ENCODE data around the gene RANBP17.

The RANBP17 gene

GRCh38 chr5:171149333-171149732, 287.5 kb downstream of the RANBP17 start:
- Histone ChIP-seq H3K9ac (no peak overlapping the region), H3K4me2 (no peak overlapping the region), H3K9me3 (replicated peaks in 1 of 11) (no peaks in the 10 kb centered on the region), H3K36me3 (no peaks in the 10 kb centered on the region), H3K27me3 (no peaks in the 10 kb centered on the region), H4K20me1 (no peaks in the 10 kb centered on the region), H3K4me3 (no peak overlapping the region), H3K27ac (no peak overlapping the region), H3K4me1 (peaks cover 0 to 4% (median 2%) of the 10 kb centered on the region in 10 experiments; a peak in 7 of 20 replicates)
- TF ChIP-seq Cebpa-rat (IDR thresholded peaks at IDR 0.05) = no peak

GRCh38 chr5:171149772-171150171, 288.0 kb downstream of the RANBP17 start:
- H3K9me3 ChIP-seq (replicated peaks in 1 of 11) = no peaks in the 10 kb centered on the region
- TF ChIP-seq Cebpa-rat (IDR thresholded peaks at IDR 0.05) = no peak
- no peak overlapping the region for H3K9ac ChIP-seq
- no peaks in the 10 kb centered on the region for H4K20me1 ChIP-seq
- H3K4me3 ChIP-seq = no peak overlapping the region
- H3K4me1 ChIP-seq = peaks cover 0 to 8% (median 5%) of the 10 kb centered on the region in 10 experiments; a peak in 8 of 20 replicates
- no peak overlapping the region for H3K27ac ChIP-seq
- no peaks in the 10 kb centered on the region for H3K27me3 ChIP-seq
- no peaks in the 10 kb centered on the region for H3K36me3 ChIP-seq
- no peak overlapping the region for H3K4me2 ChIP-seq

- no peaks in the 10 kb centered on the region for H3K27me3 ChIP-seq
- no peak overlapping the region for H3K27ac ChIP-seq
- no peaks in the 10 kb centered on the region for H3K36me3 ChIP-seq
- no peaks in the 10 kb centered on the region for H4K20me1 ChIP-seq
- H3K9ac ChIP-seq = no peak overlapping the region
- peaks cover 0 to 8% (median 5%) of the 10 kb centered on the region in 10 experiments; a peak in 8 of 20 replicates for H3K4me1 ChIP-seq
- no peak overlapping the region for H3K4me3 ChIP-seq
- no peaks in the 10 kb centered on the region for H3K9me3 ChIP-seq (replicated peaks in 1 of 11)
- no peak overlapping the region for H3K4me2 ChIP-seq
- no peak for TF ChIP-seq Cebpa-rat (IDR thresholded peaks at IDR 0.05)
Observed at GRCh38 chr5:171152382-171152781, 290.6 kb downstream of the RANBP17 start.

GRCh38 chr5:171155621-171156020, 293.8 kb downstream of the RANBP17 start:
- TF ChIP-seq Cebpa-rat (IDR thresholded peaks at IDR 0.05) = no peak
- Histone ChIP-seq H3K27me3 (no peaks in the 10 kb centered on the region), H3K4me2 (no peak overlapping the region), H3K4me1 (peaks cover 0 to 8% (median 5%) of the 10 kb centered on the region in 10 experiments; a peak in 8 of 20 replicates), H4K20me1 (no peaks in the 10 kb centered on the region), H3K27ac (no peak overlapping the region), H3K9me3 (replicated peaks in 1 of 11) (no peaks in the 10 kb centered on the region), H3K9ac (no peak overlapping the region), H3K36me3 (no peaks in the 10 kb centered on the region), H3K4me3 (no peak overlapping the region)

- Histone ChIP-seq H3K4me2 (no peak overlapping the region), H3K36me3 (no peaks in the 10 kb centered on the region)
Observed at GRCh38 chr5:171157276-171157675, 295.5 kb downstream of the RANBP17 start.

GRCh38 chr5:171157775-171158174, 296.0 kb downstream of the RANBP17 start:
- Histone ChIP-seq H3K27me3 (no peaks in the 10 kb centered on the region), H3K4me3 (no peak overlapping the region), H3K4me2 (no peak overlapping the region)

More at GRCh38 chr5:171157276-171157675, 295.5 kb downstream of the RANBP17 start:
- no peaks in the 10 kb centered on the region for H4K20me1 ChIP-seq
- no peak overlapping the region for H3K9ac ChIP-seq
- peaks cover 0 to 8% (median 5%) of the 10 kb centered on the region in 10 experiments; a peak in 8 of 20 replicates for H3K4me1 ChIP-seq
- TF ChIP-seq Cebpa-rat (IDR thresholded peaks at IDR 0.05) = no peak
- no peak overlapping the region for H3K4me3 ChIP-seq
- H3K27ac ChIP-seq = no peak overlapping the region
- H3K27me3 ChIP-seq = no peaks in the 10 kb centered on the region
- H3K9me3 ChIP-seq (replicated peaks in 1 of 11) = no peaks in the 10 kb centered on the region

GRCh38 chr5:171158581-171158980, 296.8 kb downstream of the RANBP17 start:
- Histone ChIP-seq H4K20me1 (no peaks in the 10 kb centered on the region), H3K4me1 (peaks cover 0 to 8% (median 5%) of the 10 kb centered on the region in 10 experiments; a peak in 8 of 20 replicates), H3K27me3 (no peaks in the 10 kb centered on the region), H3K9ac (no peak overlapping the region), H3K4me3 (no peak overlapping the region), H3K4me2 (no peak overlapping the region), H3K36me3 (no peaks in the 10 kb centered on the region), H3K9me3 (replicated peaks in 1 of 11) (no peaks in the 10 kb centered on the region), H3K27ac (no peak overlapping the region)
- TF ChIP-seq Cebpa-rat (IDR thresholded peaks at IDR 0.05) = no peak

More at GRCh38 chr5:171157775-171158174, 296.0 kb downstream of the RANBP17 start:
- H3K9me3 ChIP-seq (replicated peaks in 1 of 11) = no peaks in the 10 kb centered on the region
- H3K4me1 ChIP-seq = peaks cover 0 to 8% (median 5%) of the 10 kb centered on the region in 10 experiments; a peak in 8 of 20 replicates
- H4K20me1 ChIP-seq = no peaks in the 10 kb centered on the region
- H3K9ac ChIP-seq = no peak overlapping the region
- H3K27ac ChIP-seq = no peak overlapping the region
- no peaks in the 10 kb centered on the region for H3K36me3 ChIP-seq
- no peak for TF ChIP-seq Cebpa-rat (IDR thresholded peaks at IDR 0.05)

GRCh38 chr5:171162165-171162564, 300.3 kb downstream of the RANBP17 start:
- Histone ChIP-seq H3K4me3 (no peak overlapping the region), H3K4me2 (no peak overlapping the region), H4K20me1 (no peaks in the 10 kb centered on the region), H3K27me3 (no peaks in the 10 kb centered on the region; a peak in 1 of 22 replicates), H3K9ac (no peak overlapping the region), H3K36me3 (no peaks in the 10 kb centered on the region), H3K9me3 (replicated peaks in 1 of 11) (no peaks in the 10 kb centered on the region), H3K4me1 (no peaks in the 10 kb centered on the region), H3K27ac (no peak overlapping the region)
- no peak for TF ChIP-seq Cebpa-rat (IDR thresholded peaks at IDR 0.05)

GRCh38 chr5:171162596-171162995, 300.8 kb downstream of the RANBP17 start:
- no peaks in the 10 kb centered on the region for H3K9me3 ChIP-seq (replicated peaks in 1 of 11)
- H3K27me3 ChIP-seq = no peaks in the 10 kb centered on the region; a peak in 1 of 22 replicates
- H4K20me1 ChIP-seq = no peaks in the 10 kb centered on the region
- no peak for TF ChIP-seq Cebpa-rat (IDR thresholded peaks at IDR 0.05)
- H3K9ac ChIP-seq = no peak overlapping the region
- no peak overlapping the region for H3K4me3 ChIP-seq
- no peak overlapping the region for H3K4me2 ChIP-seq
- H3K27ac ChIP-seq = no peak overlapping the region
- peaks cover 0 to 2% (median 0%) of the 10 kb centered on the region in 10 experiments; a peak in 6 of 20 replicates for H3K4me1 ChIP-seq
- no peaks in the 10 kb centered on the region for H3K36me3 ChIP-seq

GRCh38 chr5:171166766-171167165, 304.9 kb downstream of the RANBP17 start:
- Histone ChIP-seq H3K9ac (no peak overlapping the region), H3K27me3 (peaks cover 0 to 5% (median 0%) of the 10 kb centered on the region in 11 experiments; a peak in 1 of 22 replicates), H3K4me2 (no peak overlapping the region), H3K4me3 (no peak overlapping the region), H4K20me1 (no peaks in the 10 kb centered on the region), H3K4me1 (peaks cover 0 to 21% (median 3%) of the 10 kb centered on the region in 10 experiments; a peak in 9 of 20 replicates), H3K27ac (no peak overlapping the region), H3K36me3 (no peaks in the 10 kb centered on the region), H3K9me3 (replicated peaks in 1 of 11) (no peaks in the 10 kb centered on the region)
- no peak for TF ChIP-seq Cebpa-rat (IDR thresholded peaks at IDR 0.05)

Measured in BLaER1 treated with 17β-estradiol and CSF1 and Interleukin-3, amounts not matched to agents 10 nM and 100 nM (cell line).